Activated naive CD4-positive, alpha-beta T cell treated with anti-CD3 and anti-CD28 coated beads, Interleukin-2, amount 10 ng/mL, durations not matched to agents 5 hours and 36 hours (primary cell): Measurements from ENCODE around the gene CCM2L. TPM values are rescaled to one million over a fixed set of nuclear protein-coding genes. Genes with fewer than 3 reads are reported as not detected.

Source experiments
- total RNA-seq, 2 experiments: library from RNA; stranded (reverse); gene quantifications; one replicate each; pipeline ENCODE4 v1.2.3, GENCODE V29; 2021

The CCM2L gene
- total RNA-seq: not detected

DNA sequence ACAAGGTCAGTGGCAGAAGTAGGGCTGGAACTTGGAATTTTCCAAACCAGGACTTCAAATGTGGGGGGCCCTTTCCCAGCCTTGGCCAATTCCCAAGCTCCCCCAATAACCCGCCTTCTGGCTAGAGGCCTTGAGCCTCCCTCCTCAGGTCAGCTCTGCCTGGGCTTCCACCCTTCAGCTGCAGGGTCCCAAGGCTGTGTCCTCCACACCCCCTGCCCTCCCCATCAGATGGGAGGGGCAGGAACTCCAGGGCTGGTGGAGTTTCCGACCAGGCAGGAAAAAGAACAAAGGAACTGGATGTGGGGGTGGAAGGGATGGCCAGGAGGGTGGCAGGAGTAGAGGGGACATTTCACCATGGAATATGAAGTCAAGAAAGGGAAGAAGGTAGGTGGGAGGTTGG is at the start of gene CCM2L:
CCM2L (plus strand) TSS at position 338 of the 400 bp plus-strand sequence; CDS start at position 355, 17 bp downstream.

GRCh38 chr20:31967830-31968249 is 42.4 kb upstream of the CCM2L start, which contains the start of gene XKR7:
XKR7 (plus strand) TSS chr20:31968151; CDS start chr20:31968176, 25 bp downstream.

DNA sequence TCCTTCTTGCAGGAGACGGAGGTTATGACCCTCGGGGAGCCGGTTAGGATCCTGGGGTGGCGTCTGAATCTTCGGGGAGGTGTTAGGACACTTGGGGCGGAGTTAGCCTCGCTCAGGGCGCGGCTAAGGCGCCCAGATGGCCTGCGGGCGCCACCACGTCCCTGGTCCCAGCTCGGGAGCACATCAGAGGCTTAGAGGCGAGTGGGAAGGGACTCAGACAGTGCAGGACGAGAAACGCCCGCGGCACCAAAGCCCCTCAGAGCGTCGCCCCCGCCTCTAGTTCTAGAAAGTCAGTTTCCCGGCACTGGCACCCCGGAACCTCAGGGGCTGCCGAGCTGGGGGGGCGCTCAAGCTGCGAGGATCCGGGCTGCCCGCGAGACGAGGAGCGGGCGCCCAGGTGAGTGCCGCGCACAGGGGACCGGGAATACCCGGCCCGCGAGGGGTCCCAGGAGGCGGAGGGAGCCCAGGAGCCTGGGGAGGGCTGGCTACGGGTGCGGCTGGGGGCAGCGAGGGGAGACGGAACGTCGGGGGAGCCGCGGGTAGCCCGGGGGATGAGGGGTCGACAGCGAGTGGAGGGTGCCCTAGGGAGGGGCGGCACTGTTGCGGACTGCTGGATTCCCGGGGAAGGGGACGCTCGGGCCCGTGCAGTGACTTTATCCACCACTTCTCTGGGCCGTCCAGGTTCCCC is 42.0 kb downstream of the CCM2L start, which contains the start of gene HCK:
HCK (plus strand) TSS at position 153 of the 688 bp plus-strand sequence.

Other genes with a start within 250 kb of the CCM2L start
- gene MYLK2, start 191.1 kb upstream of the CCM2L start, total RNA-seq: under 1 TPM; 0.30 to 0.34 TPM
- not detected for gene FOXS1, start 164.8 kb upstream of the CCM2L start, total RNA-seq
- gene DUSP15, start 139.9 kb upstream of the CCM2L start, total RNA-seq: not detected
- not detected for gene TTLL9, start 139.8 kb upstream of the CCM2L start, total RNA-seq
- 10 to 100 TPM; 11.1 to 11.7 TPM for gene PDRG1, start 58.4 kb upstream of the CCM2L start, total RNA-seq
- under 1 TPM in 1 of 2 experiments, not detected in 1; 0.03 TPM for gene XKR7, start 42.3 kb upstream of the CCM2L start, total RNA-seq
- not detected for gene HCK, start 41.8 kb downstream of the CCM2L start, total RNA-seq
- gene TM9SF4, start 99.3 kb downstream of the CCM2L start, total RNA-seq: 10 to 100 TPM; 34.6 to 35.9 TPM
- 10 to 100 TPM; 17.6 to 18.6 TPM for gene PLAGL2, start 197.3 kb downstream of the CCM2L start, total RNA-seq
- gene POFUT1, start 197.4 kb downstream of the CCM2L start, total RNA-seq: 10 to 100 TPM; 19.3 to 20.1 TPM